Measurements from ENCODE around the gene GFRA1.

DNA sequence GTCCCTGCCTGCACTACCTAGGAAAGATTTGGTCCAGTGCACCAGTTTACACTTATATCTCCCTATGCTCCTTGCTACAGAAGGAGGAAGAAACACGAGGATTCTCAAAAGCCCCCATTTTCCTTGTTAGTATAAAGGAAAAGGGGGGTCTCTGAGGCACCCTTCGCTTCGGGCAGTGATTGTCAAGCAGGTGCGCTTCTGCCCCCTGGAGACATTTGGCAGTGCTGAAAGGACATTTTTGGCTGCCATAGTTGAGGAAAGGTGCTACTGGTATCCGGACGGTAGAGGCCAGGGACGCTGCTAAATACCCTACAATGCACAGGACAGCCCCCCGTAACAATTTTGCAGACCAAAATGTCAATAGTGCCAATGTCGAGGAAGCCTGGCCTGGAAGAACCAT, 193.7 kb downstream of the GFRA1 start:
- TF ChIP-seq CTCF (IDR thresholded peaks at IDR 0.05), result no peak
- TF ChIP-seq POLR2A (IDR thresholded peaks at IDR 0.05), result no peak

Data from lower leg skin (tissue), 3 donors.